ENCODE data around the gene ANKRD34A. TPM values are rescaled to one million over a fixed set of nuclear protein-coding genes. Genes with fewer than 3 reads are reported as not detected.

Gene ANKRD34A
- total and polyA plus RNA-seq, 2 experiments from 2014 or later: 0.16 to 0.35 TPM

DNA sequence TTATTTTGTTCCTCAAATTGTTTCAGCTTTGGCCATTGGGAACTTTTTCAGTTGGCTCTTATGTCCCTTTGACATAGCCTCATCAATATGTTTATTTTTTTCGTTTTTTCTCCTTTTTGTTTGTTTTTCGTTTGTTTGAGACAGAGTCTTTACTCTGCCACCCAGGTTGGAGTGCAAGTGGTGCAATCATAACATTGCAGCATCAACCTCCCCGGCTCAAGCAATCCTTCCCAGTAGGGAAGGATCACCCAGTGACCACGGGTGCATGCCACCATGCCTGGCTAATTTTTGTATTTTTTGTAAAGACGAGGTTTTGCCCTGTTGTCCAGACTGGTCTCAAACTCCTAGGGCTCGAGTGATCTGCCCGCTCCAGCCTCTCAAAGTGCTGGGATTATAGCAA lies 8.2 kb upstream of the ANKRD34A start:
- TF ChIP-seq EZH2phosphoT487 (IDR thresholded peaks at IDR 0.05; ENCODE audit: unreplicated experiment) (no peak), ZNF114 (CRISPR knock-in tag; IDR thresholded peaks at IDR 0.05) (no peak), EZH2 (IDR thresholded peaks at IDR 0.05; ENCODE audit: low read depth, unreplicated experiment) (no peak), ZNF331 (CRISPR knock-in tag; IDR thresholded peaks at IDR 0.05; ENCODE audit: low read depth) (no peak), STAT1 (IDR thresholded peaks at IDR 0.05; ENCODE audit: unreplicated experiment) (no peak), JUNB (IDR thresholded peaks at IDR 0.05; ENCODE audit: unreplicated experiment) (no peak), POLR2AphosphoS5 (IDR thresholded peaks at IDR 0.05; ENCODE audit: low read depth) (no peak), CREB1 (CRISPR knock-in tag; IDR thresholded peaks at IDR 0.05; ENCODE audit: low read depth) (no peak), NANOG (IDR thresholded peaks at IDR 0.05; ENCODE audit: borderline replicate concordance) (no peak)
- TF ChIP-seq, protein P1, sequence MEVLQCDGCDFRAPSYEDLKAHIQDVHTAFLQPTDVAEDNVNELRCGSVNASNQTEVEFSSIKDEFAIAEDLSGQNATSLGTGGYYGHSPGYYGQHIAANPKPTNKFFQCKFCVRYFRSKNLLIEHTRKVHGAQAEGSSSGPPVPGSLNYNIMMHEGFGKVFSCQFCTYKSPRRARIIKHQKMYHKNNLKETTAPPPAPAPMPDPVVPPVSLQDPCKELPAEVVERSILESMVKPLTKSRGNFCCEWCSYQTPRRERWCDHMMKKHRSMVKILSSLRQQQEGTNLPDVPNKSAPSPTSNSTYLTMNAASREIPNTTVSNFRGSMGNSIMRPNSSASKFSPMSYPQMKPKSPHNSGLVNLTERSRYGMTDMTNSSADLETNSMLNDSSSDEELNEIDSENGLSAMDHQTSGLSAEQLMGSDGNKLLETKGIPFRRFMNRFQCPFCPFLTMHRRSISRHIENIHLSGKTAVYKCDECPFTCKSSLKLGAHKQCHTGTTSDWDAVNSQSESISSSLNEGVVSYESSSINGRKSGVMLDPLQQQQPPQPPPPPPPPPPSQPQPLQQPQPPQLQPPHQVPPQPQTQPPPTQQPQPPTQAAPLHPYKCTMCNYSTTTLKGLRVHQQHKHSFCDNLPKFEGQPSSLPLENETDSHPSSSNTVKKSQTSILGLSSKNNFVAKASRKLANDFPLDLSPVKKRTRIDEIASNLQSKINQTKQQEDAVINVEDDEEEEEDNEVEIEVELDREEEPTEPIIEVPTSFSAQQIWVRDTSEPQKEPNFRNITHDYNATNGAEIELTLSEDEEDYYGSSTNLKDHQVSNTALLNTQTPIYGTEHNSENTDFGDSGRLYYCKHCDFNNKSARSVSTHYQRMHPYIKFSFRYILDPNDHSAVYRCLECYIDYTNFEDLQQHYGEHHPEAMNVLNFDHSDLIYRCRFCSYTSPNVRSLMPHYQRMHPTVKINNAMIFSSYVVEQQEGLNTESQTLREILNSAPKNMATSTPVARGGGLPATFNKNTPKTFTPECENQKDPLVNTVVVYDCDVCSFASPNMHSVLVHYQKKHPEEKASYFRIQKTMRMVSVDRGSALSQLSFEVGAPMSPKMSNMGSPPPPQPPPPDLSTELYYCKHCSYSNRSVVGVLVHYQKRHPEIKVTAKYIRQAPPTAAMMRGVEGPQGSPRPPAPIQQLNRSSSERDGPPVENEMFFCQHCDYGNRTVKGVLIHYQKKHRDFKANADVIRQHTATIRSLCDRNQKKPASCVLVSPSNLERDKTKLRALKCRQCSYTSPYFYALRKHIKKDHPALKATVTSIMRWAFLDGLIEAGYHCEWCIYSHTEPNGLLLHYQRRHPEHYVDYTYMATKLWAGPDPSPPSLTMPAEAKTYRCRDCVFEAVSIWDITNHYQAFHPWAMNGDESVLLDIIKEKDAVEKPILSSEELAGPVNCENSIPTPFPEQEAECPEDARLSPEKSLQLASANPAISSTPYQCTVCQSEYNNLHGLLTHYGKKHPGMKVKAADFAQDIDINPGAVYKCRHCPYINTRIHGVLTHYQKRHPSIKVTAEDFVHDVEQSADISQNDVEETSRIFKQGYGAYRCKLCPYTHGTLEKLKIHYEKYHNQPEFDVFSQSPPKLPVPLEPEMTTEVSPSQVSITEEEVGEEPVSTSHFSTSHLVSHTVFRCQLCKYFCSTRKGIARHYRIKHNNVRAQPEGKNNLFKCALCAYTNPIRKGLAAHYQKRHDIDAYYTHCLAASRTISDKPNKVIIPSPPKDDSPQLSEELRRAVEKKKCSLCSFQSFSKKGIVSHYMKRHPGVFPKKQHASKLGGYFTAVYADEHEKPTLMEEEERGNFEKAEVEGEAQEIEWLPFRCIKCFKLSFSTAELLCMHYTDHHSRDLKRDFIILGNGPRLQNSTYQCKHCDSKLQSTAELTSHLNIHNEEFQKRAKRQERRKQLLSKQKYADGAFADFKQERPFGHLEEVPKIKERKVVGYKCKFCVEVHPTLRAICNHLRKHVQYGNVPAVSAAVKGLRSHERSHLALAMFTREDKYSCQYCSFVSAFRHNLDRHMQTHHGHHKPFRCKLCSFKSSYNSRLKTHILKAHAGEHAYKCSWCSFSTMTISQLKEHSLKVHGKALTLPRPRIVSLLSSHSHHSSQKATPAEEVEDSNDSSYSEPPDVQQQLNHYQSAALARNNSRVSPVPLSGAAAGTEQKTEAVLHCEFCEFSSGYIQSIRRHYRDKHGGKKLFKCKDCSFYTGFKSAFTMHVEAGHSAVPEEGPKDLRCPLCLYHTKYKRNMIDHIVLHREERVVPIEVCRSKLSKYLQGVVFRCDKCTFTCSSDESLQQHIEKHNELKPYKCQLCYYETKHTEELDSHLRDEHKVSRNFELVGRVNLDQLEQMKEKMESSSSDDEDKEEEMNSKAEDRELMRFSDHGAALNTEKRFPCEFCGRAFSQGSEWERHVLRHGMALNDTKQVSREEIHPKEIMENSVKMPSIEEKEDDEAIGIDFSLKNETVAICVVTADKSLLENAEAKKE (CRISPR knock-in tag; IDR thresholded peaks at IDR 0.05): no peak
- TF ChIP-seq, protein P2, sequence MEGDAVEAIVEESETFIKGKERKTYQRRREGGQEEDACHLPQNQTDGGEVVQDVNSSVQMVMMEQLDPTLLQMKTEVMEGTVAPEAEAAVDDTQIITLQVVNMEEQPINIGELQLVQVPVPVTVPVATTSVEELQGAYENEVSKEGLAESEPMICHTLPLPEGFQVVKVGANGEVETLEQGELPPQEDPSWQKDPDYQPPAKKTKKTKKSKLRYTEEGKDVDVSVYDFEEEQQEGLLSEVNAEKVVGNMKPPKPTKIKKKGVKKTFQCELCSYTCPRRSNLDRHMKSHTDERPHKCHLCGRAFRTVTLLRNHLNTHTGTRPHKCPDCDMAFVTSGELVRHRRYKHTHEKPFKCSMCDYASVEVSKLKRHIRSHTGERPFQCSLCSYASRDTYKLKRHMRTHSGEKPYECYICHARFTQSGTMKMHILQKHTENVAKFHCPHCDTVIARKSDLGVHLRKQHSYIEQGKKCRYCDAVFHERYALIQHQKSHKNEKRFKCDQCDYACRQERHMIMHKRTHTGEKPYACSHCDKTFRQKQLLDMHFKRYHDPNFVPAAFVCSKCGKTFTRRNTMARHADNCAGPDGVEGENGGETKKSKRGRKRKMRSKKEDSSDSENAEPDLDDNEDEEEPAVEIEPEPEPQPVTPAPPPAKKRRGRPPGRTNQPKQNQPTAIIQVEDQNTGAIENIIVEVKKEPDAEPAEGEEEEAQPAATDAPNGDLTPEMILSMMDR (conservative IDR thresholded peaks at IDR 0.05; ENCODE audit: low read depth in 2 of 2): no peak
- TF ChIP-seq, protein P3, sequence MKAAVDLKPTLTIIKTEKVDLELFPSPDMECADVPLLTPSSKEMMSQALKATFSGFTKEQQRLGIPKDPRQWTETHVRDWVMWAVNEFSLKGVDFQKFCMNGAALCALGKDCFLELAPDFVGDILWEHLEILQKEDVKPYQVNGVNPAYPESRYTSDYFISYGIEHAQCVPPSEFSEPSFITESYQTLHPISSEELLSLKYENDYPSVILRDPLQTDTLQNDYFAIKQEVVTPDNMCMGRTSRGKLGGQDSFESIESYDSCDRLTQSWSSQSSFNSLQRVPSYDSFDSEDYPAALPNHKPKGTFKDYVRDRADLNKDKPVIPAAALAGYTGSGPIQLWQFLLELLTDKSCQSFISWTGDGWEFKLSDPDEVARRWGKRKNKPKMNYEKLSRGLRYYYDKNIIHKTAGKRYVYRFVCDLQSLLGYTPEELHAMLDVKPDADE (IDR thresholded peaks at IDR 0.05): no peak
- TF ChIP-seq, protein P4, sequence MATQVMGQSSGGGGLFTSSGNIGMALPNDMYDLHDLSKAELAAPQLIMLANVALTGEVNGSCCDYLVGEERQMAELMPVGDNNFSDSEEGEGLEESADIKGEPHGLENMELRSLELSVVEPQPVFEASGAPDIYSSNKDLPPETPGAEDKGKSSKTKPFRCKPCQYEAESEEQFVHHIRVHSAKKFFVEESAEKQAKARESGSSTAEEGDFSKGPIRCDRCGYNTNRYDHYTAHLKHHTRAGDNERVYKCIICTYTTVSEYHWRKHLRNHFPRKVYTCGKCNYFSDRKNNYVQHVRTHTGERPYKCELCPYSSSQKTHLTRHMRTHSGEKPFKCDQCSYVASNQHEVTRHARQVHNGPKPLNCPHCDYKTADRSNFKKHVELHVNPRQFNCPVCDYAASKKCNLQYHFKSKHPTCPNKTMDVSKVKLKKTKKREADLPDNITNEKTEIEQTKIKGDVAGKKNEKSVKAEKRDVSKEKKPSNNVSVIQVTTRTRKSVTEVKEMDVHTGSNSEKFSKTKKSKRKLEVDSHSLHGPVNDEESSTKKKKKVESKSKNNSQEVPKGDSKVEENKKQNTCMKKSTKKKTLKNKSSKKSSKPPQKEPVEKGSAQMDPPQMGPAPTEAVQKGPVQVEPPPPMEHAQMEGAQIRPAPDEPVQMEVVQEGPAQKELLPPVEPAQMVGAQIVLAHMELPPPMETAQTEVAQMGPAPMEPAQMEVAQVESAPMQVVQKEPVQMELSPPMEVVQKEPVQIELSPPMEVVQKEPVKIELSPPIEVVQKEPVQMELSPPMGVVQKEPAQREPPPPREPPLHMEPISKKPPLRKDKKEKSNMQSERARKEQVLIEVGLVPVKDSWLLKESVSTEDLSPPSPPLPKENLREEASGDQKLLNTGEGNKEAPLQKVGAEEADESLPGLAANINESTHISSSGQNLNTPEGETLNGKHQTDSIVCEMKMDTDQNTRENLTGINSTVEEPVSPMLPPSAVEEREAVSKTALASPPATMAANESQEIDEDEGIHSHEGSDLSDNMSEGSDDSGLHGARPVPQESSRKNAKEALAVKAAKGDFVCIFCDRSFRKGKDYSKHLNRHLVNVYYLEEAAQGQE (IDR thresholded peaks at IDR 0.05; ENCODE audit: unreplicated experiment): no peak
- H4K20me1 ChIP-seq (replicated peaks; ENCODE audit: insufficient read depth): no peaks in the 10 kb centered on the region
- H3K27me3 ChIP-seq (ENCODE audit: insufficient read depth): no peaks in the 10 kb centered on the region
- H3K4me2 ChIP-seq: no peak overlapping the region
- Mint-ChIP-seq H3K4me1 (no peaks in the 10 kb centered on the region; the same call in 2 of the 3 replicates), H3K27me3 (ENCODE audit: insufficient read depth, low read depth, poor library complexity) (peaks cover 5% of the 10 kb centered on the region), H3K4me3 (no peak overlapping the region), H3K27ac (no peak overlapping the region), H3K9me3 (peaks cover under 1% of the 10 kb centered on the region; the same call in 1 of the 3 replicates), H3K36me3 (ENCODE audit: low read depth) (peaks cover under 1% of the 10 kb centered on the region; the same call in 1 of the 3 replicates)
- no peaks in the 10 kb centered on the region for H3F3A ChIP-seq (replicated peaks; ENCODE audit: low read depth)
- no peaks in the 10 kb centered on the region for H3K36me3 ChIP-seq (ENCODE audit: insufficient read depth)
- H3K79me2 ChIP-seq (replicated peaks; ENCODE audit: insufficient read depth): no peaks in the 10 kb centered on the region
- ATAC-seq (no peak), DNase-seq (ENCODE audit: low spot score) (no peak)
- H3K9me2 ChIP-seq (ENCODE audit: insufficient read depth): no peaks in the 10 kb centered on the region
- no peak overlapping the region for H3K4me3 ChIP-seq
- H3K4me1 ChIP-seq (ENCODE audit: insufficient read depth): no peaks in the 10 kb centered on the region; the same call in 1 of the 2 replicates
- H2AFZ ChIP-seq: no peak overlapping the region
- no peak overlapping the region for H3K27ac ChIP-seq (ENCODE audit: low read depth)
